Measurements from ENCODE around the gene AJAP1.

The AJAP1 gene

DNA sequence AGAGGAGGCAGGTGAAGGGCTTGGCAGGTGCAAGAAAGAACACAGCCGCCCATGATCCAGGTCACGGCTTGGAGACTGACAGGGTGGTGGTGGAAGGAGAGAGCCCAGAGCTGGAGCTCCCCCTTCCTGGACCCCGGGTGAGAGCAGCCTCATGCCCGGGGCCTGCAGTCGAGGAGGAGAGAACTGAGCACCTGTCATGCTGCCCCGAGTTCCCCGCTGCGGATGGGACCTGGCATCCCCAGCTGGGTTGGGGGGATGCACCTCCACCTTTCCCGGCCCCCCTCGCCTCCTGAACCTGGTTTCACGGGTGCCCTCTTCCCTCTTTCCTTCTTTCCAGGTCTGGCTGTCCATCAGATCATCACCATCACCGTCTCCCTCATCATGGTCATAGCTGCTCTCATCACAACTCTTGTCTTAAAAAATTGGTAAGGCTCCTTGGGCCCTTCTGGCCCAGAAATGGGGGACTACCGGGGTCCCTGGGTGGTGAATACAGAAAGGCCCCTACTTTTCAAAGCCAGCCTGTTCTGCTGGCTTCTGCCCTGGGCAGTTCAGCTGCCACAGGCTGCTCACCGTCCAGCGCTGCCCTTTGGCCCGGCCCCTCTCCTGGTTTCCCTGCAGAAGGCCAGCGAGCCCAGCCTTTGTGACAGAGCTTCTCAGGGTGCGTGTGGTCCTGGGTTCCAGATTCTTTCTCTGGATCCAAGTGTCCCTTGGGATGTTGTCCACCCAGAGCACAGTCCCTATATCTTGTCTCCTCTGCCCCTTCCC is 115.3 kb downstream of the AJAP1 start:
- Histone ChIP-seq H3K4me3 (ENCODE audit: low read length in 2 of 2) (no peak overlapping the region), H3K36me3 (replicated peaks in 1 of 2; ENCODE audit: control insufficient read depth in 2 of 2, insufficient read depth in 2 of 2, low read length in 2 of 2) (no peaks in the 10 kb centered on the region), H2AK5ac (ENCODE audit: low read depth, low read length) (no peak overlapping the region), H2BK12ac (ENCODE audit: low read length) (no peak overlapping the region), H3K27me3 (ENCODE audit: control insufficient read depth in 3 of 3, insufficient read depth in 3 of 3, low read depth in 1 of 3, low read length in 3 of 3) (no peaks in the 10 kb centered on the region), H2BK120ac (ENCODE audit: low read depth, low read length) (no peak overlapping the region), H3K9me3 (replicated peaks in 1 of 2; ENCODE audit: control insufficient read depth in 2 of 2, insufficient read depth in 1 of 2, low read depth in 1 of 2, low read length in 2 of 2) (no peaks in the 10 kb centered on the region), H2BK15ac (ENCODE audit: low read length) (no peak overlapping the region), H3K9ac (ENCODE audit: low read depth, low read length, poor library complexity) (no peak overlapping the region), H4K91ac (ENCODE audit: low read depth, low read length, poor library complexity) (no peak overlapping the region), H3K4me2 (ENCODE audit: insufficient read depth, low read length, poor library complexity, severe bottlenecking) (no peak overlapping the region), H2BK5ac (ENCODE audit: low read length) (no peak overlapping the region), H3K4me1 (ENCODE audit: control insufficient read depth in 2 of 2, insufficient read depth in 1 of 2, low read depth in 1 of 2, low read length in 2 of 2) (no peaks in the 10 kb centered on the region), H2AFZ (ENCODE audit: low read length) (no peak overlapping the region), H3K23ac (ENCODE audit: low read depth, low read length, poor library complexity) (no peak overlapping the region), H3K4ac (ENCODE audit: low read length) (no peak overlapping the region), H3K79me1 (ENCODE audit: low read depth, low read length) (no peaks in the 10 kb centered on the region), H4K8ac (ENCODE audit: low read depth, low read length) (no peak overlapping the region), H3K14ac (ENCODE audit: low read length) (peak overlapping the region; percentile 39), H3K27ac (replicated peaks; ENCODE audit: low read length) (no peak overlapping the region), H3K18ac (ENCODE audit: low read length) (no peak overlapping the region)
- WGBS, 2 donors (ENCODE audit: extremely low coverage in 2 of 2, insufficient read length in 2 of 2, insufficient replicate concordance in 1 of 2): no CpG with 5 or more reads among the region's 18 CpGs
- no peak for DNase-seq (ENCODE audit: low spot score)

DNA sequence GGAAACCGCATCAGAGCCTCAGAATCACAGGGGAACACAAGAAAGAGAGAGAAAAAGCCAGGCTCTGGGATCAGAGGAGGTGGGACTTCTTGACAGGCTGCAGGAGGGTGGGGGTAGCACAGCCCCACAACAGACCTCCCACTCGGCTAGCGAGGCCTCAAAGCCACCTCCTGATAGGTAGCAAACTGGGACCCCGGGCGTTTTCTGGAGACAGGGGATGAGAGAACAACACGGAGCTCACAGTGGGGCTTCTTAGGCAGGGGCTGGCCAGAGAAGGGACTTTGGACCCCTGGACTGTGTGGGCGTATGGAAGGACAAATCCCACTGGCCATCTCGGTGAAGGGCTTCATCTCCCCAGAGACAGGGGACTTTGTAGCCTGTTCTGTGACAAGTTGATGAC is 116.3 kb downstream of the AJAP1 start:
- Histone ChIP-seq H2AK5ac (ENCODE audit: low read depth, low read length) (no peak overlapping the region), H2AFZ (ENCODE audit: low read length) (no peak overlapping the region), H2BK5ac (ENCODE audit: low read length) (no peak overlapping the region), H3K4me1 (ENCODE audit: control insufficient read depth in 2 of 2, insufficient read depth in 1 of 2, low read depth in 1 of 2, low read length in 2 of 2) (peaks cover 0 to 3% of the 10 kb centered on the region in 2 donors), H3K79me1 (ENCODE audit: low read depth, low read length) (no peaks in the 10 kb centered on the region), H2BK120ac (ENCODE audit: low read depth, low read length) (no peak overlapping the region), H3K27me3 (ENCODE audit: control insufficient read depth in 3 of 3, insufficient read depth in 3 of 3, low read depth in 1 of 3, low read length in 3 of 3) (no peaks in the 10 kb centered on the region), H3K36me3 (replicated peaks in 1 of 2; ENCODE audit: control insufficient read depth in 2 of 2, insufficient read depth in 2 of 2, low read length in 2 of 2) (no peaks in the 10 kb centered on the region), H3K4me2 (ENCODE audit: insufficient read depth, low read length, poor library complexity, severe bottlenecking) (no peak overlapping the region), H3K23ac (ENCODE audit: low read depth, low read length, poor library complexity) (no peak overlapping the region), H3K18ac (ENCODE audit: low read length) (peak overlapping the region; percentile 48), H3K9me3 (replicated peaks in 1 of 2; ENCODE audit: control insufficient read depth in 2 of 2, insufficient read depth in 1 of 2, low read depth in 1 of 2, low read length in 2 of 2) (no peaks in the 10 kb centered on the region), H3K4ac (ENCODE audit: low read length) (no peak overlapping the region), H3K27ac (replicated peaks; ENCODE audit: low read length) (no peak overlapping the region), H2BK12ac (ENCODE audit: low read length) (no peak overlapping the region), H4K91ac (ENCODE audit: low read depth, low read length, poor library complexity) (no peak overlapping the region), H2BK15ac (ENCODE audit: low read length) (no peak overlapping the region), H3K9ac (ENCODE audit: low read depth, low read length, poor library complexity) (no peak overlapping the region), H3K4me3 (ENCODE audit: low read length in 2 of 2) (no peak overlapping the region), H4K8ac (ENCODE audit: low read depth, low read length) (no peak overlapping the region), H3K14ac (ENCODE audit: low read length) (no peak overlapping the region)
- WGBS, 2 donors (ENCODE audit: extremely low coverage in 2 of 2, insufficient read length in 2 of 2, insufficient replicate concordance in 1 of 2): no CpG with 5 or more reads among the region's 8 CpGs
- no peak for DNase-seq (ENCODE audit: low spot score)

DNA sequence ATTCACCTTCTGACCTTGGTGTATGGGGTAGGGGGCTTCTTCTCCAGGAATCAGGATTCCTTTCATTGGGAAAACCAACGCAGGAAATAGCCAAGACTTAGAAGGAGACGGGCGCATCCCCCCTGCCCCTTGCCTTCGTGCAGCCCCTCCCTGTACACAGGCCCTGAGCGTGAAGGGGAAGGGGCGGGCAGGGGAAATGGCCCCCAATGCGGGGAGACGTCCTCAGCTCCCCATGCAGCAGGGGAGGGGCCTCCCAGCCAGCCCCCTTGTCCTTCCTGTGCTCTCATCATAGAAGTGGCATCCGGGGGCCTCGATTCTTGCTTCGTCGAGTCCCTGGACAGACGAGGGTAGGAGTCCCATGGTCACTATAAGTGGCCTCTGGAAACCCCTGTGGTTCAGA is 116.9 kb downstream of the AJAP1 start:
- Histone ChIP-seq H2BK15ac (ENCODE audit: low read length) (no peak overlapping the region), H2BK5ac (ENCODE audit: low read length) (no peak overlapping the region), H4K8ac (ENCODE audit: low read depth, low read length) (no peak overlapping the region), H2AFZ (ENCODE audit: low read length) (no peak overlapping the region), H2BK12ac (ENCODE audit: low read length) (no peak overlapping the region), H4K91ac (ENCODE audit: low read depth, low read length, poor library complexity) (no peak overlapping the region), H3K79me1 (ENCODE audit: low read depth, low read length) (no peaks in the 10 kb centered on the region), H3K4me2 (ENCODE audit: insufficient read depth, low read length, poor library complexity, severe bottlenecking) (no peak overlapping the region), H3K27me3 (ENCODE audit: control insufficient read depth in 3 of 3, insufficient read depth in 3 of 3, low read depth in 1 of 3, low read length in 3 of 3) (no peaks in the 10 kb centered on the region), H3K9ac (ENCODE audit: low read depth, low read length, poor library complexity) (no peak overlapping the region), H3K23ac (ENCODE audit: low read depth, low read length, poor library complexity) (no peak overlapping the region), H3K4me3 (ENCODE audit: low read length in 2 of 2) (no peak overlapping the region), H3K9me3 (replicated peaks in 1 of 2; ENCODE audit: control insufficient read depth in 2 of 2, insufficient read depth in 1 of 2, low read depth in 1 of 2, low read length in 2 of 2) (no peaks in the 10 kb centered on the region), H2BK120ac (ENCODE audit: low read depth, low read length) (no peak overlapping the region), H2AK5ac (ENCODE audit: low read depth, low read length) (peak overlapping the region; percentile 67), H3K4me1 (ENCODE audit: control insufficient read depth in 2 of 2, insufficient read depth in 1 of 2, low read depth in 1 of 2, low read length in 2 of 2) (peaks cover 0 to 4% of the 10 kb centered on the region in 2 donors), H3K14ac (ENCODE audit: low read length) (no peak overlapping the region), H3K18ac (ENCODE audit: low read length) (no peak overlapping the region), H3K4ac (ENCODE audit: low read length) (no peak overlapping the region), H3K36me3 (replicated peaks in 1 of 2; ENCODE audit: control insufficient read depth in 2 of 2, insufficient read depth in 2 of 2, low read length in 2 of 2) (no peaks in the 10 kb centered on the region), H3K27ac (replicated peaks; ENCODE audit: low read length) (no peak overlapping the region)
- WGBS, 2 donors (ENCODE audit: extremely low coverage in 2 of 2, insufficient read length in 2 of 2, insufficient replicate concordance in 1 of 2): no CpG with 5 or more reads among the region's 13 CpGs
- no peak for DNase-seq (ENCODE audit: low spot score)

DNA sequence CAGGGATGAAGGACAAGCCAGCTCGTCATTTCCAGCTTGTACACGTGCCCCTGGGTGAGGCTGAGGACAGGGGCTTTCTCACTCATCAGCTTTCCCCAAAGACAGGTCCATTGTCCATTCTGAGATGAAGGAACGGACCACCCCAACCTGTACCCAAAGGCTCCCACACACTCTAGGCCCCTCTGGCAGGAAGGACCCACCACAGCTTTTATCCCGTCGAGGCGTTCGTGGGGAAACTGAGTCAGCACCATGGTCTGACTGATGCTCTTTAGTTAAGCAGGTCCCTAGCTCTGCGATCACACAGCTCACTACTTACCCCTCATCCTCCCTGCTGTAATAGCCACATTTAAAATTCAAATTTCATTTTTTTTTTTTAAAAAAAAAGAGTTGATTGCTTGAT is 117.3 kb downstream of the AJAP1 start:
- Histone ChIP-seq H3K14ac (ENCODE audit: low read length) (no peak overlapping the region), H3K36me3 (replicated peaks in 1 of 2; ENCODE audit: control insufficient read depth in 2 of 2, insufficient read depth in 2 of 2, low read length in 2 of 2) (no peaks in the 10 kb centered on the region), H3K27ac (replicated peaks; ENCODE audit: low read length) (no peak overlapping the region), H3K18ac (ENCODE audit: low read length) (no peak overlapping the region), H2AK5ac (ENCODE audit: low read depth, low read length) (peak overlapping the region; percentile 67), H3K4me3 (ENCODE audit: low read length in 2 of 2) (no peak overlapping the region), H4K8ac (ENCODE audit: low read depth, low read length) (no peak overlapping the region), H2BK12ac (ENCODE audit: low read length) (no peak overlapping the region), H3K9ac (ENCODE audit: low read depth, low read length, poor library complexity) (no peak overlapping the region), H3K4ac (ENCODE audit: low read length) (no peak overlapping the region), H3K9me3 (replicated peaks in 1 of 2; ENCODE audit: control insufficient read depth in 2 of 2, insufficient read depth in 1 of 2, low read depth in 1 of 2, low read length in 2 of 2) (no peaks in the 10 kb centered on the region), H3K4me2 (ENCODE audit: insufficient read depth, low read length, poor library complexity, severe bottlenecking) (no peak overlapping the region), H2BK120ac (ENCODE audit: low read depth, low read length) (no peak overlapping the region), H3K23ac (ENCODE audit: low read depth, low read length, poor library complexity) (no peak overlapping the region), H3K4me1 (ENCODE audit: control insufficient read depth in 2 of 2, insufficient read depth in 1 of 2, low read depth in 1 of 2, low read length in 2 of 2) (peaks cover 0 to 4% of the 10 kb centered on the region in 2 donors), H3K27me3 (ENCODE audit: control insufficient read depth in 3 of 3, insufficient read depth in 3 of 3, low read depth in 1 of 3, low read length in 3 of 3) (no peaks in the 10 kb centered on the region), H2BK5ac (ENCODE audit: low read length) (no peak overlapping the region), H2AFZ (ENCODE audit: low read length) (no peak overlapping the region), H2BK15ac (ENCODE audit: low read length) (no peak overlapping the region), H3K79me1 (ENCODE audit: low read depth, low read length) (no peaks in the 10 kb centered on the region), H4K91ac (ENCODE audit: low read depth, low read length, poor library complexity) (no peak overlapping the region)
- no peak for DNase-seq (ENCODE audit: low spot score)
- WGBS, 2 donors (ENCODE audit: extremely low coverage in 2 of 2, insufficient read length in 2 of 2, insufficient replicate concordance in 1 of 2): no CpG with 5 or more reads among the region's 8 CpGs

All from neuronal stem cell (in vitro differentiated cells).